Ovary (tissue), 9 donors: ENCODE measurements around the gene ADGRG1. TPM values are rescaled to one million over a fixed set of nuclear protein-coding genes. Genes with fewer than 3 reads are reported as not detected.

Experiments
- DNase-seq, 5 donors: peaks; one replicate each; pipeline ENCODE4 v3.0.0-alpha.2; 2019 to 2020
- H3K27ac ChIP-seq, 2 donors: fragments of 200-600 bp; one replicate each; pipeline versions ENCODE4 v1.5.1 to v1.8.0; 2019 to 2022
- H3K27me3 ChIP-seq: fragments of 200-600 bp; one replicate; pipeline ENCODE4 v1.8.0; 2022
- H3K36me3 ChIP-seq: fragments of 200-600 bp; sonication (generic); one replicate; pipeline ENCODE4 v1.5.1; 2019
- H3K4me1 ChIP-seq: one replicate; pipeline ENCODE4 v1.8.1; 2013; ENCODE audit warnings: mild to moderate bottlenecking, moderate library complexity; ENCODE audit not compliant: insufficient read depth
- H3K4me3 ChIP-seq: fragments of 200-600 bp; sonication (generic); one replicate; pipeline ENCODE4 v1.5.1; 2017
- H3K9me3 ChIP-seq, 2 donors: fragments of 200-600 bp in 1 of 2; sonication (generic) in 1 of 2; one replicate each; pipeline versions ENCODE4 v1.5.1 to v1.8.1; 2013 to 2019; ENCODE audit warnings: mild to moderate bottlenecking in 1 of 2, moderate library complexity in 1 of 2
- CTCF ChIP-seq, 3 donors: fragments of 450-650 bp in 2 of 3; fragments of 200-600 bp in 1 of 3; IDR thresholded peaks; one replicate each; pipeline versions ENCODE4 v1.5.1 to v1.8.0; 2016 to 2022; ENCODE audit warnings: antibody characterized with exemption in 3 of 3, mild to moderate bottlenecking in 1 of 3
- EP300 ChIP-seq: sonication (generic); formaldehyde crosslinking; IDR thresholded peaks from one replicate; pipeline ENCODE4 v1.6.1; 2017; ENCODE audit warnings: antibody characterized with exemption
- POLR2A ChIP-seq: fragments of 450-650 bp; IDR thresholded peaks from one replicate; pipeline ENCODE4 v1.6.1; 2017; ENCODE audit warnings: antibody characterized with exemption, mild to moderate bottlenecking, moderate library complexity
- WGBS, 3 donors: extraction: QIAGEN DNeasy Blood & Tissue Kit in 1 of 3; methylation state at CpG; one replicate each; pipeline versions ENCODE4 v1.1.5 to v1.1.7; 2013 to 2017; 5-methylcytosine and 5-hydroxymethylcytosine counted together
- intact Hi-C, 4 donors: fragments of 100-400 bp; cut with DNase I; formaldehyde crosslinking; loops; one replicate each; pipeline versions ENCODE4 v1.11.0 to v1.15.1; 2022 to 2023
- polyA plus RNA-seq, 2 donors: library from polyadenylated mRNA; stranded (reverse); fragments of 200-250 nt in 1 of 2; fragments of 350-450 nt in 1 of 2; fragmentation: Illumina TruSeq in 1 of 2; extraction: RNeasy Lipid Tissue Mini Kit (QIAGEN cat#74804) in 1 of 2; gene quantifications; one replicate each; pipeline ENCODE4 v1.2.3, GENCODE V29; 2013 to 2014
- total RNA-seq, 7 donors: library from RNA; depleted of rRNA in 2 of 7; stranded (reverse); fragments of >200 nt in 2 of 7; fragmentation: NEBNext Ultra II Directional in 3 of 7; extraction: Animal tissue kit (Norgen Biotek cat#: 25700) in 3 of 7; gene quantifications; one replicate each; pipeline versions ENCODE4 v1.1.0 to v1.2.4, GENCODE V29; 2016 to 2023
- donor health status: DM: no; HTN: no; CAD: no; lungs with moderate emphysema.
- donor health status: DM: no; HTN: no; CAD: no.
- donor health status: Bipolar disorder and iron deficiency.
- donor health status: DM: yes; HTN: yes; CAD: no.
- donor health status: DM: no; HTN: no; CAD: no.
- donor health status: DM: yes; HTN: yes; CAD: no.

The ADGRG1 gene
- total and polyA plus RNA-seq, 9 donors, result 6.2 to 54.0 (median 9.1) TPM

GRCh38 chr16:57614536-57614935 lies 13.9 kb upstream of the ADGRG1 start:
- no peak for TF ChIP-seq POLR2A
- TF ChIP-seq CTCF (IDR thresholded peaks at IDR 0.05), result no peak
- no peak for TF ChIP-seq EP300
- H3K36me3 ChIP-seq, result no peaks in the 10 kb centered on the region
- no peak overlapping the region for H3K4me3 ChIP-seq
- no peak for DNase-seq
- 76 to 90% (median 78%) methylated on average over 6 of the region's 6 CpGs for WGBS, 3 donors
- H3K27ac ChIP-seq, result no peak overlapping the region
- peaks cover under 1% of the 10 kb centered on the region for H3K4me1 ChIP-seq
- intact Hi-C loops, result no loop called here
- H3K27me3 ChIP-seq, result no peaks in the 10 kb centered on the region
- no peaks in the 10 kb centered on the region for H3K9me3 ChIP-seq

GRCh38 chr16:57614944-57615343 lies 13.5 kb upstream of the ADGRG1 start:
- Histone ChIP-seq H3K4me3 (no peak overlapping the region), H3K27ac (no peak overlapping the region), H3K27me3 (no peaks in the 10 kb centered on the region), H3K9me3 (no peaks in the 10 kb centered on the region), H3K4me1 (no peaks in the 10 kb centered on the region), H3K36me3 (no peaks in the 10 kb centered on the region)
- TF ChIP-seq CTCF (IDR thresholded peaks at IDR 0.05) (no peak), POLR2A (no peak), EP300 (no peak)
- intact Hi-C loops, result no loop called here
- peak in 1 of 5 donors; percentile 4 for DNase-seq
- 93 to 94% (median 93%) methylated on average over 9 of the region's 9 CpGs for WGBS, 3 donors

- no peak overlapping the region for H3K4me3 ChIP-seq
- no peaks in the 10 kb centered on the region for H3K4me1 ChIP-seq
- H3K36me3 ChIP-seq, result no peaks in the 10 kb centered on the region
- intact Hi-C loops, result no loop called here
- no peaks in the 10 kb centered on the region for H3K9me3 ChIP-seq
- DNase-seq, result no peak
- TF ChIP-seq EP300 (no peak), CTCF (IDR thresholded peaks at IDR 0.05) (no peak), POLR2A (no peak)
- no peaks in the 10 kb centered on the region for H3K27me3 ChIP-seq
- H3K27ac ChIP-seq, result no peak overlapping the region
- WGBS, 3 donors, result 89 to 91% (median 91%) methylated on average over 10 of the region's 10 CpGs
Measured at GRCh38 chr16:57615813-57616212, 12.6 kb upstream of the ADGRG1 start.

GRCh38 chr16:57616241-57616640 lies 12.2 kb upstream of the ADGRG1 start:
- Histone ChIP-seq H3K9me3 (no peaks in the 10 kb centered on the region), H3K4me1 (no peaks in the 10 kb centered on the region), H3K27me3 (no peaks in the 10 kb centered on the region), H3K27ac (no peak overlapping the region), H3K4me3 (no peak overlapping the region), H3K36me3 (no peaks in the 10 kb centered on the region)
- TF ChIP-seq POLR2A (no peak), EP300 (no peak), CTCF (IDR thresholded peaks at IDR 0.05) (no peak)
- intact Hi-C loops, result no loop called here
- DNase-seq, result peak in 1 of 5 donors; percentile 21
- 83 to 86% (median 84%) methylated on average over 7 of the region's 7 CpGs for WGBS, 3 donors

- Histone ChIP-seq H3K9me3 (no peaks in the 10 kb centered on the region), H3K4me3 (no peak overlapping the region), H3K4me1 (no peaks in the 10 kb centered on the region), H3K27ac (no peak overlapping the region), H3K36me3 (no peaks in the 10 kb centered on the region), H3K27me3 (no peaks in the 10 kb centered on the region)
- TF ChIP-seq CTCF (IDR thresholded peaks at IDR 0.05), result no peak
- TF ChIP-seq POLR2A, result no peak
- TF ChIP-seq EP300, result no peak
- intact Hi-C loops, result no loop called here
- peak in 2 of 5 donors; percentile 2 to 13 for DNase-seq
- WGBS, 3 donors, result 86 to 90% (median 89%) methylated on average over 4 of the region's 4 CpGs
Measured at GRCh38 chr16:57616876-57617275, 11.6 kb upstream of the ADGRG1 start.
